A673 (cell line): ENCODE data around the gene MAML2. TPM values are rescaled to one million over a fixed set of nuclear protein-coding genes. Genes with fewer than 3 reads are reported as not detected.
A peak's percentile ranks its signal among the peaks of the same experiment; 100 is the strongest.

Experiments
- BruUV-seq: library from RNA; stranded (reverse); fragments of 400-500 nt; replicated peaks from 2 replicates; lab custom pipeline; 2021; lab: Mats Ljungman, UMichigan
- CTCF ChIA-PET: fragments of 300-600 bp; sonication (Branson Sonifier 250); formaldehyde crosslinking; loops from one replicate; lab custom pipeline; 2022; ENCODE audit warnings: antibody characterized with exemption; lab: Charles Lee
- POLR2A ChIA-PET: fragments of 300-600 bp; sonication (Branson Sonifier 250); formaldehyde crosslinking; loops from one replicate; lab custom pipeline; 2022; ENCODE audit warnings: antibody characterized with exemption; ENCODE audit not compliant: low non-redundant PET; lab: Charles Lee
- DNase-seq: peaks from one replicate; pipeline ENCODE4 v3.0.0-alpha.2; 2015; ENCODE audit warnings: low spot score
- H3K27ac ChIP-seq: fragments of 200-600 bp; sonication (generic); 2 replicates; pipeline ENCODE4 v1.5.1; 2016; ENCODE audit warnings: mixed run types, low read depth, mild to moderate bottlenecking, mixed read lengths, antibody characterized with exemption, low read length; ENCODE audit not compliant: poor library complexity, severe bottlenecking
- H3K27me3 ChIP-seq: fragments of 200-600 bp; sonication (generic); replicated peaks from 2 replicates; pipeline ENCODE4 v1.6.1; 2017; ENCODE audit warnings: mixed run types, low read depth, mild to moderate bottlenecking, mixed read lengths, antibody characterized with exemption, low read length; ENCODE audit not compliant: insufficient read depth, poor library complexity
- H3K36me3 ChIP-seq: fragments of 200-600 bp; sonication (generic); 2 replicates; pipeline ENCODE4 v1.6.1; 2016; ENCODE audit warnings: mixed run types, mild to moderate bottlenecking, mixed read lengths, antibody characterized with exemption, low read length; ENCODE audit not compliant: insufficient read depth, poor library complexity, severe bottlenecking
- H3K4me1 ChIP-seq: fragments of 200-600 bp; sonication (generic); 2 replicates; pipeline ENCODE4 v1.6.1; 2017; ENCODE audit warnings: mixed run types, mild to moderate bottlenecking, mixed read lengths, antibody characterized with exemption, low read length; ENCODE audit not compliant: insufficient read depth, poor library complexity, severe bottlenecking
- H3K4me3 ChIP-seq: fragments of 200-600 bp; sonication (generic); 2 replicates; pipeline ENCODE4 v1.5.1; 2016; ENCODE audit warnings: low read depth, mixed run types, mild to moderate bottlenecking, mixed read lengths, low read length; ENCODE audit not compliant: poor library complexity, severe bottlenecking
- H3K9me3 ChIP-seq: fragments of 200-600 bp; sonication (generic); 2 replicates; pipeline ENCODE4 v1.6.1; 2016; ENCODE audit warnings: mixed run types, low read depth, mild to moderate bottlenecking, mixed read lengths, antibody characterized with exemption, low read length; ENCODE audit not compliant: poor library complexity, severe bottlenecking
- EZH2 ChIP-seq: fragments of 200-600 bp; sonication (generic); IDR thresholded peaks from 2 replicates; pipeline ENCODE4 v1.6.1; 2017; ENCODE audit warnings: borderline replicate concordance, low read depth, mild to moderate bottlenecking, mixed read lengths, antibody characterized with exemption, low read length; ENCODE audit not compliant: poor library complexity, severe bottlenecking
- intact Hi-C: fragments of 100-400 bp; cut with micrococcal nuclease; formaldehyde crosslinking; loops from one replicate; pipeline ENCODE4 v1.10.0; 2022; ENCODE audit not compliant: unreplicated experiment
- total RNA-seq: library from RNA; stranded (reverse); gene quantifications from 2 replicates; pipeline ENCODE4 v1.2.3, GENCODE V29; 2021
- TF ChIP-seq, protein P1 (sequence below): fragments of 300-800, 200-600 bp; sonication (generic); conservative IDR thresholded peaks from 2 replicates; pipeline ENCODE4 v1.5.1; 2017; ENCODE audit warnings: low read depth, mild to moderate bottlenecking, antibody characterized with exemption, low read length, moderate library complexity, mixed read lengths

Gene MAML2
- total RNA-seq, 1 experiment from 2014 or later: 6.4 TPM

DNA sequence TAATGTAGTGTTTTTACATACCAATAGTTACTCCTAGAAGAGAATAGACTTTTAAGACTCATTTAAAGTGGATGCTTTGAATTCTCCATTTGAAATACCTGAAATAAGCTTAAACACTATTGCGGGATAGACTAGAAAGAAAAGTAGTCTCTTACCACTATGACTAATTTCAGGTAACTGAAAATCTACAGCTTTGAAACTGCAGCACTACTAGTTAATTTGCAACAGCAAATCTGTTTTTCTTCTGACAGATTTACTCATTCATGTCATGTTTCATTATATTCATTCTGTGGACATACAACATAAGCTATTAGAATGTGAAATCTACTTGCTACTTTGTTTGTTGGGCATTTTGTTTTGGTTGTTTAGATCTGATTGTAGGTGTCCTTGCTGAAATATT is 153.6 kb downstream of the MAML2 start:
- Histone ChIP-seq H3K27me3 (no peaks in the 10 kb centered on the region), H3K27ac (no peak overlapping the region), H3K4me1 (peaks cover 35% of the 10 kb centered on the region), H3K4me3 (no peak overlapping the region), H3K36me3 (no peaks in the 10 kb centered on the region), H3K9me3 (no peaks in the 10 kb centered on the region)
- no TSS peak for BruUV-seq
- POLR2A ChIA-PET: no interaction called here
- CTCF ChIA-PET: no interaction called here
- DNase-seq: no peak
- intact Hi-C loops: no loop called here
- no peak for TF ChIP-seq EZH2
- TF ChIP-seq, protein P1, sequence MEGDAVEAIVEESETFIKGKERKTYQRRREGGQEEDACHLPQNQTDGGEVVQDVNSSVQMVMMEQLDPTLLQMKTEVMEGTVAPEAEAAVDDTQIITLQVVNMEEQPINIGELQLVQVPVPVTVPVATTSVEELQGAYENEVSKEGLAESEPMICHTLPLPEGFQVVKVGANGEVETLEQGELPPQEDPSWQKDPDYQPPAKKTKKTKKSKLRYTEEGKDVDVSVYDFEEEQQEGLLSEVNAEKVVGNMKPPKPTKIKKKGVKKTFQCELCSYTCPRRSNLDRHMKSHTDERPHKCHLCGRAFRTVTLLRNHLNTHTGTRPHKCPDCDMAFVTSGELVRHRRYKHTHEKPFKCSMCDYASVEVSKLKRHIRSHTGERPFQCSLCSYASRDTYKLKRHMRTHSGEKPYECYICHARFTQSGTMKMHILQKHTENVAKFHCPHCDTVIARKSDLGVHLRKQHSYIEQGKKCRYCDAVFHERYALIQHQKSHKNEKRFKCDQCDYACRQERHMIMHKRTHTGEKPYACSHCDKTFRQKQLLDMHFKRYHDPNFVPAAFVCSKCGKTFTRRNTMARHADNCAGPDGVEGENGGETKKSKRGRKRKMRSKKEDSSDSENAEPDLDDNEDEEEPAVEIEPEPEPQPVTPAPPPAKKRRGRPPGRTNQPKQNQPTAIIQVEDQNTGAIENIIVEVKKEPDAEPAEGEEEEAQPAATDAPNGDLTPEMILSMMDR: no peak

DNA sequence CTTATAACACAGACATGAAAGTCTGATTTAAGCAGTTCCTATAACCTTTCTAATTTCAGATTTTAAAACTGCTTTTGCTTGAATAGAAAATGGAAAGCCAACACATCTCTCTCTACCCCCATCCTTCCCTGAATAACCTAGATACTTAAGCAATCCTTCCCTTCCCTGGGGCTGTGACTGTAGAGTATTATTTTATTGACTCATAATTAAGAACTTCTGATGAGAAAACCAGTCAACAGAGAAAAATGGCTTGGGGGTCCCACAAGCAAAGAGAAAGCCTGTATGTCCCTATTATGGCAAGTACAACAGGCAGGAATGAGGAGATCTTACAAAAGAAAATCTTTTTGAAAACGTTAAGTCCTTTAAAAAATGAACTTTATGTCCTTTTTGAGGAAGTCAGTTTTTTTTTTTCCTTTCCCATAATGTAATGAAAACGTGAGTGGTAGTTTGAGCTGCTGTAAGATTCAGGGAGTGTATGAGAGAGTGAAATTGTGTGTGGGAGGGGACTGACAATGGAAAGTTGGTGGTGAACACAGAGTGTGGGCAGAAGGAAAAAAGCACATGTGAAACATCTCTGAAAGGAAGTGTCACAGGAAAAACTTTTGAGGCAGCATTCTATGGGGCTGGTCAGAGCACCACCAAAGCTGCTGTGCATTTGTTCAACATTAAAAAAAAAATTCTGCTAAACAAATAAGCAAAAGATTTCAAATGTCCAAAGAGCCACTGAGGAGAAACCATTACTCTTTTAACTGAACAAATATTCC is 154.6 kb downstream of the MAML2 start:
- H3K27me3 ChIP-seq: no peaks in the 10 kb centered on the region
- H3K36me3 ChIP-seq: no peaks in the 10 kb centered on the region
- peaks cover 28% of the 10 kb centered on the region for H3K4me1 ChIP-seq
- intact Hi-C loops: no loop called here
- H3K4me3 ChIP-seq: no peak overlapping the region
- no TSS peak for BruUV-seq
- ChIA-PET POLR2A (no interaction called here), CTCF (no interaction called here)
- TF ChIP-seq, protein P1: no peak
- TF ChIP-seq EZH2: no peak
- H3K9me3 ChIP-seq: no peaks in the 10 kb centered on the region
- peak overlapping the region; percentile 43 for H3K27ac ChIP-seq
- no peak for DNase-seq

DNA sequence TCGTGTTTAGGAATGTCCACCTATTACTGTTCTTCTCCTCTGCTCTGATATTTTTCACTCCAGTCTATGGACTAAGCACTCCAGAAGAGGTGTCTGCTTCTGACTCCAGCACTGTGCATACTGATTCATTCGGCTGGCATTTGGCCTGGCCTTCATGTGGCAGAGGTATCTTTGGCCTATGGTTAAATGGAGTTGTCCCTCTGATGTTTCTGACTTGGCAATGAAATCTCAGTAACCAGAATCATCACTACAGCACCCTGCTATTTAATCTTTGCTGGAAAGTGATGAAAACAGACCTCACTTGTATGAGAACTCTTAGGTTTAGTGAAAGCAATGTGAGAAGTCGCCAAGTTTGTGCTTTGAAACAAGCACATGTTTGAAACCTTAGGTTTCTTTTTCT is 155.2 kb downstream of the MAML2 start:
- no peak for DNase-seq
- Histone ChIP-seq H3K36me3 (no peaks in the 10 kb centered on the region), H3K27ac (peak overlapping the region; percentile 43), H3K4me1 (peaks cover 28% of the 10 kb centered on the region), H3K9me3 (no peaks in the 10 kb centered on the region), H3K4me3 (no peak overlapping the region), H3K27me3 (no peaks in the 10 kb centered on the region)
- TF ChIP-seq, protein P1: no peak
- TF ChIP-seq EZH2: no peak
- intact Hi-C loops: no loop called here
- BruUV-seq: no TSS peak
- POLR2A ChIA-PET: no interaction called here
- CTCF ChIA-PET: no interaction called here
